T-cell (primary cell): ENCODE data around the gene JCHAIN. TPM values are rescaled to one million over a fixed set of nuclear protein-coding genes. Genes with fewer than 3 reads are reported as not detected.
"Not testable (repeated sequence)": the region's sequence is repeated elsewhere in the genome, so short reads cannot be mapped to it uniquely, and the experiment has no call there.

Experiments used
- ATAC-seq, 4 experiments: fragments of 200-7000 bp in 3 of 4; fragments of 150-1000 bp in 1 of 4; cut with Tn5 transposase; replicated peaks in 1 of 4; 1 replicate in 3 of 4; 2 replicates in 1 of 4; pipeline ENCODE4 v1.10.0; 2021; ENCODE audit warnings: moderate library complexity in 3 of 4, mild to moderate bottlenecking in 2 of 4, moderate number of reproducible peaks in 1 of 4
- CTCF ChIA-PET, 2 donors: fragments of 300-600 bp; sonication (Branson Sonifier 250); formaldehyde crosslinking; loops; one replicate each; lab custom pipeline; 2022; ENCODE audit warnings: antibody characterized with exemption in 2 of 2; lab: Charles Lee
- POLR2A ChIA-PET, 2 donors: fragments of 300-600 bp; sonication (Branson Sonifier 250); formaldehyde crosslinking; loops; one replicate each; lab custom pipeline; 2022; ENCODE audit warnings: antibody characterized with exemption in 2 of 2; lab: Charles Lee
- DNase-seq, 35 experiments: peaks; one replicate each; pipeline versions ENCODE4 v3.0.0 to v3.0.0-alpha.2; 2013 to 2023
- H3K27ac ChIP-seq: one replicate; pipeline ENCODE4 v1.5.1; 2013; ENCODE audit warnings: low read length
- H3K27me3 ChIP-seq, 2 experiments: replicated peaks in 1 of 2; 1 replicate in 1 of 2; 2 replicates in 1 of 2; pipeline versions ENCODE4 v1.6.1 to v1.7.0; 2013; ENCODE audit warnings: low read length in 1 of 2, mixed read lengths in 1 of 2; ENCODE audit not compliant: control insufficient read depth in 2 of 2, insufficient read depth in 2 of 2; ENCODE audit errors: extremely low read depth in 1 of 2
- H3K36me3 ChIP-seq, 2 donors: 1 replicate in 1 of 2; 2 replicates in 1 of 2; pipeline versions ENCODE4 v1.6.1 to v1.7.0; 2013; ENCODE audit warnings: low read length in 1 of 2; ENCODE audit not compliant: control insufficient read depth in 2 of 2, insufficient read depth in 1 of 2; ENCODE audit errors: extremely low read depth in 1 of 2
- H3K4me1 ChIP-seq, 2 experiments: 1 replicate in 1 of 2; 2 replicates in 1 of 2; pipeline versions ENCODE4 v1.6.1 to v1.7.0; 2013; ENCODE audit warnings: low read length in 2 of 2, mixed read lengths in 1 of 2; ENCODE audit not compliant: insufficient read depth in 2 of 2, control insufficient read depth in 1 of 2; ENCODE audit errors: extremely low read depth in 1 of 2
- H3K4me3 ChIP-seq, 2 donors: 1 replicate in 1 of 2; 2 replicates in 1 of 2; pipeline versions ENCODE4 v1.5.1 to v1.7.0; 2013; ENCODE audit warnings: mild to moderate bottlenecking in 2 of 2, low read length in 1 of 2, moderate library complexity in 1 of 2; ENCODE audit not compliant: control insufficient read depth in 1 of 2; ENCODE audit errors: extremely low read depth in 1 of 2
- H3K9me3 ChIP-seq: 2 replicates; pipeline ENCODE4 v1.7.0; 2013
- H3K27ac Mint-ChIP-seq, 2 donors: one replicate each; pipeline ENCODE4 v1.8.0; 2020 to 2021; ENCODE audit warnings: mild to moderate bottlenecking in 2 of 2, mixed read lengths in 2 of 2
- H3K27me3 Mint-ChIP-seq, 2 donors: one replicate each; pipeline ENCODE4 v1.8.0; 2021 to 2022; ENCODE audit warnings: mixed read lengths in 2 of 2
- H3K36me3 Mint-ChIP-seq: one replicate; pipeline ENCODE4 v1.8.0; 2021; ENCODE audit warnings: mixed read lengths
- H3K4me1 Mint-ChIP-seq, 3 donors: one replicate each; pipeline ENCODE4 v1.8.0; 2020 to 2022; ENCODE audit warnings: mixed read lengths in 3 of 3, mild to moderate bottlenecking in 1 of 3
- H3K4me3 Mint-ChIP-seq, 3 donors: one replicate each; pipeline ENCODE4 v1.8.0; 2020 to 2022; ENCODE audit warnings: mild to moderate bottlenecking in 3 of 3, mixed read lengths in 3 of 3, moderate library complexity in 3 of 3
- H3K9me3 Mint-ChIP-seq, 3 donors: one replicate each; pipeline ENCODE4 v1.8.0; 2020 to 2022; ENCODE audit warnings: mixed read lengths in 3 of 3
- WGBS: methylation state at CpG from one replicate; pipeline ENCODE4 v1.1.5; 2013; ENCODE audit warnings: missing lambda C conversion rate; ENCODE audit not compliant: insufficient coverage; 5-methylcytosine and 5-hydroxymethylcytosine counted together
- total RNA-seq, 35 experiments: library from RNA in 6 of 35; stranded (reverse) in 6 of 35; fragments of 120-200 nt in 1 of 35; gene quantifications; one replicate each; pipeline versions ENCODE4 v1.2.1 to v1.2.4 and lab custom pipeline; 2013 to 2026

The JCHAIN gene
- total RNA-seq, 5 donors from 2014 or later (not counting 1 experiment from before 2014, with no cell fraction given) = 4.8 to 23.6 (median 8.9) TPM

DNA sequence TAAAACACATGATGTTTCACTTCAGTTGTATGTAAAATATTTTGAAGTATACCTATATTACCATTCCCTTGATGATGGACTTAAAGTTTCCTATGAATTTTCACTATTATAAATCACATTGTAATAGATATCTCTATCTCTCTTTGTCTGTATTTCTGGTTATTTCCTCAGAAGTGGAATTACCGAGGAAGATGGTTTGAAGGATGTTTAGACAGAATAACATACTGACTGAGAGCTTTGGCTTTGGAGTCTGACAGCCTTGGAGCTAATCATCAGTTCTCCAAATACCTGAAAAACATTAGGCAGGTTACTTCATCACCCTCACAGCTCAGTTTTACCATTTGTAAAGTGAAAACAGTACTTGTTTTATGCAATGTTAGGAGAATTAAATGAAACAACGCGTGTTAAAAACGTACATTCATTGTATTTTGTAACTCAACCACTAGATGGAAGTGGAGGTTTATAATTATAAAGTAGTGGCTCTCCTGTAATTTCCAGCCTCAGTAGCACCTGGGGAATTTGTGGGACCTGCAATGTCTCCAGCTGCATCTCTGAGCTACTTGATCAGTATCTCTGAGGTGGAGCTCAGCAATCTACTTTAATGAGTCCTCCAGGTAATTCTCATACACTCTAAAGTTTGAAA is 14.3 kb downstream of the JCHAIN start:
- ATAC-seq (peak in 3 of 4 experiments; percentile 46 to 66 (median 49)), DNase-seq (peak in 4 of 35 experiments; percentile 4 to 53 (median 12))
- Histone ChIP-seq H3K4me1 (no peaks in the 10 kb centered on the region), H3K4me3 (no peak overlapping the region), H3K9me3 (no peaks in the 10 kb centered on the region), H3K36me3 (no peaks in the 10 kb centered on the region), H3K27me3 (no peaks in the 10 kb centered on the region), H3K27ac (no peak overlapping the region)
- Mint-ChIP-seq H3K4me1 (peaks cover 0 to 4% (median 4%) of the 10 kb centered on the region in 3 donors), H3K27me3 (no peaks in the 10 kb centered on the region), H3K4me3 (no peak overlapping the region), H3K36me3 (no peaks in the 10 kb centered on the region), H3K9me3 (no peaks in the 10 kb centered on the region), H3K27ac (no peak overlapping the region)
- CTCF ChIA-PET = interaction anchor here (0.5 to 1.3 kb wide), 26 partner anchors 8 to 1650 kb away, joined by 3 to 13 read pairs (median 4); partner anchors contain the start of genes RUFY3 (in 1 of the 2) and UTP3 (in 1 of the 2)
- WGBS = no CpG with 5 or more reads among the region's 4 CpGs
- POLR2A ChIA-PET = interaction anchor here in 1 of 2 donors (0.6 kb wide), 1 partner anchor 321 kb away, joined by 5 read pairs; no protein-coding TSS in a partner anchor

DNA sequence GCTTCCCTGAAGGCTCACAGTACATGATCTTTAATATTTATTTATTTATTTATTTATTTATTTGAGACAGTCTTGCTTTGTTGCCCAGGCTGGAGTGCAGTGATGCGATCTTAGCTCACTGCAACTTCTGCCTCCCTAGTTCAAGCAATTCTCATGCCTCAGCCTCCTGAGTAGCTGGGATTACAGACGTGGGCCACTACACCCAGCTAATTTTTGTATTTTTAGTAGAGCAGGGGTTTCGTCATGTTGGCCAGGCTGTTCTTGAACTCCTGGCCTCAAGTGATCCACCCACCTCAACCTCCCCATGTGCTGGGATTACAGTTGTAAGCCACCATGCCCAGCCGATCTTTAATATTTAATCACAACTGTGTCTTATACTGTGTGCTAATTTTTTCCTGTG is 15.6 kb downstream of the JCHAIN start:
- H3K36me3 ChIP-seq, POLR2A ChIA-PET, H3K4me3 ChIP-seq, H3K27ac Mint-ChIP-seq, H3K9me3 Mint-ChIP-seq, H3K27me3 Mint-ChIP-seq, ATAC-seq, H3K36me3 Mint-ChIP-seq, H3K9me3 ChIP-seq, H3K27ac ChIP-seq, H3K4me3 Mint-ChIP-seq, H3K27me3 ChIP-seq, H3K4me1 ChIP-seq, CTCF ChIA-PET, H3K4me1 Mint-ChIP-seq, DNase-seq: not testable (repeated sequence)
- WGBS = no CpG with 5 or more reads among the region's 4 CpGs

DNA sequence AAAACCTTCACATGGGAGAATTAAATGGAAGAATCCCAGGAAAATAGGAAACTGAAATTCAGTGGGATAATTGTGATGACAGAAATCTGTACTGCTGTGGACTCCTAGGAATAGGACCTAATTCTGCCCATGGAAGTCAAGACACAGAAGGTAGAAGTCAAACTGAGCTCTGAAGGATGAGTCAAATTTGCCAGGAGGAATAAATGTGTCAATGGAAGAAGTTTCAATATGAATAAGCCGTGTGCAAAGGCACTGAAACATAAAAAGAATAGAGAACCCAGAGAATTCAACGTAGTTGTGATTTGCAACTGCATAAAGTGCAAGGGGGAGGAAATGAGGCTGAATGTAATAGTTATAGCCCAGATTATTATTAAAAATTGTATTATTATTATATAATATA is 26.1 kb downstream of the JCHAIN start:
- ChIA-PET CTCF (no interaction called here), POLR2A (interaction anchor here in 1 of 2 donors (0.5 kb wide), 1 partner anchor 47 kb away, joined by 11 read pairs; no protein-coding TSS in a partner anchor)

DNA sequence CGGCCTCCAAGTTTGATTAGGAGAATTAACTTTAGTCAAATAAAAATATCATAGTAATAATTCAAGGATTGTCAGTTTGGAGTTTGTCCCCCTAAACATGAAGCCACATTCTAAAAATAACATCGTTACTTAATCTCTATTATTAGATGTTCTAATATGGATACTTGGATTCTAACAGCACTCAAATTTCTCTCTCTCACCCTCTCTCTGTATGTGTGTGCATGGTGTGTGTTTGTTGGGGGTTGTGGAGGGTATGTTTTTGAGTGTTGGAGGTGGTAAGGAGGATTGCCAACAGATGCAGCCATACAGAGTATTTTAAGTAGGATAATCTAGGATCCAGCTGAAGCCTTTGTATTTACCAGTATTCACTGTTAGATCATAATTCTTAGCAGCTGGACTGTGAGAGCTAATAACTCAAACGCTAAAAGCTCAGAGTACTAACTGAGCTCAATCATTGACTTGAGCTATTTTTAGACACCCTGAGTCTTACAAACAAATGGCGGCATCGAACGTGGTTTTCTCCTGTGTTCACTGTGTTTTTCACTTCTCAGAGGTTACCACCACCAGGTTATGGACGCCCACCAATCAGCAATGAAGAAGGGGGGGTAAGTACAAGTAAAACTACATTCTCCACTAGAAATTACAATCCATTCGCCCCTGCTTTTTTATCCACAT is 28.9 kb downstream of the JCHAIN start:
- no peaks in the 10 kb centered on the region for H3K4me1 Mint-ChIP-seq

More for the DNA sequence above, 26.1 kb downstream of the JCHAIN start:
- Histone ChIP-seq H3K9me3 (no peaks in the 10 kb centered on the region), H3K27ac (no peak overlapping the region), H3K27me3 (no peaks in the 10 kb centered on the region), H3K36me3 (no peaks in the 10 kb centered on the region), H3K4me1 (no peaks in the 10 kb centered on the region), H3K4me3 (no peak overlapping the region)
- no peak overlapping the region for H3K4me3 Mint-ChIP-seq
- DNase-seq (no peak), ATAC-seq (no peak)
- H3K36me3 Mint-ChIP-seq = no peaks in the 10 kb centered on the region
- peaks cover 0 to 6% of the 10 kb centered on the region in 2 donors for H3K27me3 Mint-ChIP-seq
- no peaks in the 10 kb centered on the region for H3K4me1 Mint-ChIP-seq
- no peaks in the 10 kb centered on the region for H3K9me3 Mint-ChIP-seq
- no peak overlapping the region for H3K27ac Mint-ChIP-seq
- WGBS = 40% methylated on average over 1 of the region's 2 CpGs

DNA sequence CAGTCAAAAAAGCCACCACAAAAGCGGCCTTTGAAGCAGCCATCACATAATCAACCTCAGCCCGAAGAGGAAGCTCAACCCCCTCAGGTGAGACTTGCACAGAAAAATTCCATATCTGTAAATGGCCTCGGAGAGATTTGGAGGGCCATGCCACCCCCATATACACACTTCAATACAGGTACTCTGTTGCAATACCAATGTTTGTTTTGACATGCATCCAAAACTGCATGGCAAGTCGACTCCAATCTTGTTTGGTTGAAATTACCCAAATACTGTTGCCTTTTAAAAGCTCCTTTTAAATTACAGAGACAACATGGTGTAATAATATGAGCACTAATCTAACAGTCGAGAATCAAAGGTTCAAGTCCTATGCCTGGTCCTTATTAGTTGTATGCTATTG is 31.8 kb downstream of the JCHAIN start:
- WGBS = 60% methylated on average over 3 of the region's 5 CpGs
- Histone ChIP-seq H3K27ac (no peak overlapping the region), H3K4me3 (no peak overlapping the region), H3K4me1 (no peaks in the 10 kb centered on the region), H3K9me3 (no peaks in the 10 kb centered on the region), H3K27me3 (no peaks in the 10 kb centered on the region), H3K36me3 (no peaks in the 10 kb centered on the region)
- Mint-ChIP-seq H3K36me3 (no peaks in the 10 kb centered on the region), H3K4me1 (no peaks in the 10 kb centered on the region), H3K4me3 (no peak overlapping the region), H3K27me3 (peaks cover 13 to 16% of the 10 kb centered on the region in 2 donors), H3K27ac (no peak overlapping the region), H3K9me3 (no peaks in the 10 kb centered on the region)
- ChIA-PET POLR2A (no interaction called here), CTCF (interaction anchor here in 1 of 2 donors (0.5 kb wide), 1 partner anchor 1112 kb away, joined by 4 read pairs; no protein-coding TSS in a partner anchor)
- DNase-seq (no peak), ATAC-seq (no peak)

More for the DNA sequence above, 28.9 kb downstream of the JCHAIN start:
- Mint-ChIP-seq H3K27me3 (peaks cover 13 to 18% of the 10 kb centered on the region in 2 donors), H3K4me3 (no peak overlapping the region), H3K9me3 (no peaks in the 10 kb centered on the region), H3K27ac (no peak overlapping the region), H3K36me3 (no peaks in the 10 kb centered on the region)
- ChIA-PET CTCF (no interaction called here), POLR2A (interaction anchor here in 1 of 2 donors (0.6 kb wide), 1 partner anchor 444 kb away, joined by 5 read pairs; no protein-coding TSS in a partner anchor)
- Histone ChIP-seq H3K4me1 (no peaks in the 10 kb centered on the region), H3K4me3 (no peak overlapping the region), H3K27ac (no peak overlapping the region), H3K36me3 (no peaks in the 10 kb centered on the region), H3K9me3 (no peaks in the 10 kb centered on the region), H3K27me3 (no peaks in the 10 kb centered on the region)
- ATAC-seq (no peak), DNase-seq (no peak)
- WGBS = no CpG with 5 or more reads among the region's 8 CpGs

DNA sequence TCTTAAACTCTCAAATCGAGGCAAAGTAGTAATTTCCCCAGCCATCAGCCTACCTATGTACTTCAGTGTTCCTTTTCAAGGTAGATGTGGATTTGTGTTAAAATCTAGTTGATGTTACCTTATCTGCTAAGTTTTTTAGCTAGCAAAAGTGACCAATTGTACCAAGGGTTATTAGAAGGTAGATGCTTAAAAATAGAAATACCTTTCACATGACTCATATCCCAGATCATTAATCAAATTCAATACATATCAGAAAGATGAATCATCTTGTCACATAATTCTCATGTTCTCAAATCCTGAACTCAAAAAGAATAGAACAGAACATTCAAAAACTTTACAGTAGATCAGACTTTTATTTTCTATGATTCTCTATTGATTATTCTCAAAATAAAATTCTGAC is 34.3 kb downstream of the JCHAIN start:
- Histone ChIP-seq H3K27ac (no peak overlapping the region), H3K36me3 (no peaks in the 10 kb centered on the region), H3K4me1 (no peaks in the 10 kb centered on the region), H3K4me3 (no peak overlapping the region), H3K27me3 (no peaks in the 10 kb centered on the region), H3K9me3 (no peaks in the 10 kb centered on the region)
- ATAC-seq (no peak), DNase-seq (no peak)
- Mint-ChIP-seq H3K27ac (no peak overlapping the region), H3K4me3 (no peak overlapping the region), H3K36me3 (no peaks in the 10 kb centered on the region), H3K4me1 (peaks cover 3 to 8% (median 6%) of the 10 kb centered on the region in 3 donors), H3K27me3 (peaks cover 13% of the 10 kb centered on the region in 2 donors), H3K9me3 (no peaks in the 10 kb centered on the region)
- ChIA-PET POLR2A (interaction anchor here in 1 of 2 donors (0.7 kb wide), 1 partner anchor 47 kb away, joined by 5 read pairs; no protein-coding TSS in a partner anchor), CTCF (no interaction called here)
- no CpG with 5 or more reads among the region's 1 CpG for WGBS
